ENCODE measurements around the gene EHMT2. TPM values are rescaled to one million over a fixed set of nuclear protein-coding genes. Genes with fewer than 3 reads are reported as not detected.

EHMT2 gene
- total and polyA plus RNA-seq, 2 of the 13 experiments (the other 11 are each of a cell fraction or from before 2014, with no cell fraction given) = 55.2 to 69.2 TPM

- TF ChIP-seq MLXIP (CRISPR knock-in tag; IDR thresholded peaks at IDR 0.05; ENCODE audit: borderline replicate concordance) (no peak; the same call in 1 of the 2 replicates), ZNF44 (CRISPR knock-in tag; IDR thresholded peaks at IDR 0.05) (no peak), CENPT (CRISPR knock-in tag; IDR thresholded peaks at IDR 0.05; ENCODE audit: low read depth) (no peak), ZNF484 (CRISPR knock-in tag; IDR thresholded peaks at IDR 0.05; ENCODE audit: borderline replicate concordance, low read depth) (no peak; the same call in 1 of the 2 replicates), ZNF24 (IDR thresholded peaks at IDR 0.05) (no peak), ZNF605 (CRISPR knock-in tag; IDR thresholded peaks at IDR 0.05) (peak; percentile 89; the same call in 1 of the 2 replicates), ZNF432 (CRISPR knock-in tag; IDR thresholded peaks at IDR 0.05; ENCODE audit: borderline replicate concordance) (no peak), ZNF382 (CRISPR knock-in tag; IDR thresholded peaks at IDR 0.05; ENCODE audit: borderline replicate concordance) (no peak), ZNF740 (CRISPR knock-in tag; IDR thresholded peaks at IDR 0.05) (0 out of 2 replicates have a peak, but pooled peaks have one; percentile 10), TEF (CRISPR knock-in tag; IDR thresholded peaks at IDR 0.05) (0 out of 2 replicates have a peak, but pooled peaks have one; percentile 22), ZNF383 (CRISPR knock-in tag; IDR thresholded peaks at IDR 0.05; ENCODE audit: borderline replicate concordance) (0 out of 2 replicates have a peak, but pooled peaks have one; percentile 2), HMG20A (CRISPR knock-in tag; IDR thresholded peaks at IDR 0.05; ENCODE audit: borderline replicate concordance) (no peak), ZNF501 (CRISPR knock-in tag; IDR thresholded peaks at IDR 0.05) (peak; percentile 86), ZNF142 (CRISPR knock-in tag; IDR thresholded peaks at IDR 0.05) (peak; percentile 56; the same call in 1 of the 2 replicates), E2F2 (CRISPR knock-in tag; IDR thresholded peaks at IDR 0.05; ENCODE audit: borderline replicate concordance) (no peak), ZSCAN22 (CRISPR knock-in tag; IDR thresholded peaks at IDR 0.05) (no peak), KAT7 (CRISPR knock-in tag; IDR thresholded peaks at IDR 0.05; ENCODE audit: borderline replicate concordance) (peak; percentile 92; the same call in 1 of the 2 replicates)
These were observed 34.9 kb downstream of the EHMT2 start, which contains the start of gene NEU1 (continued) for GRCh38 chr6:31862344-31863235.

All from HepG2 (cell line).